ENCODE measurements around the gene GRAP2. TPM values are rescaled to one million over a fixed set of nuclear protein-coding genes. Genes with fewer than 3 reads are reported as not detected.
"Not testable (repeated sequence)": the region's sequence is repeated elsewhere in the genome, so short reads cannot be mapped to it uniquely, and the experiment has no call there.

Gene GRAP2
- total and polyA plus RNA-seq, 11 donors, result 0.24 to 5.0 (median 0.85) TPM; not detected in 1

DNA sequence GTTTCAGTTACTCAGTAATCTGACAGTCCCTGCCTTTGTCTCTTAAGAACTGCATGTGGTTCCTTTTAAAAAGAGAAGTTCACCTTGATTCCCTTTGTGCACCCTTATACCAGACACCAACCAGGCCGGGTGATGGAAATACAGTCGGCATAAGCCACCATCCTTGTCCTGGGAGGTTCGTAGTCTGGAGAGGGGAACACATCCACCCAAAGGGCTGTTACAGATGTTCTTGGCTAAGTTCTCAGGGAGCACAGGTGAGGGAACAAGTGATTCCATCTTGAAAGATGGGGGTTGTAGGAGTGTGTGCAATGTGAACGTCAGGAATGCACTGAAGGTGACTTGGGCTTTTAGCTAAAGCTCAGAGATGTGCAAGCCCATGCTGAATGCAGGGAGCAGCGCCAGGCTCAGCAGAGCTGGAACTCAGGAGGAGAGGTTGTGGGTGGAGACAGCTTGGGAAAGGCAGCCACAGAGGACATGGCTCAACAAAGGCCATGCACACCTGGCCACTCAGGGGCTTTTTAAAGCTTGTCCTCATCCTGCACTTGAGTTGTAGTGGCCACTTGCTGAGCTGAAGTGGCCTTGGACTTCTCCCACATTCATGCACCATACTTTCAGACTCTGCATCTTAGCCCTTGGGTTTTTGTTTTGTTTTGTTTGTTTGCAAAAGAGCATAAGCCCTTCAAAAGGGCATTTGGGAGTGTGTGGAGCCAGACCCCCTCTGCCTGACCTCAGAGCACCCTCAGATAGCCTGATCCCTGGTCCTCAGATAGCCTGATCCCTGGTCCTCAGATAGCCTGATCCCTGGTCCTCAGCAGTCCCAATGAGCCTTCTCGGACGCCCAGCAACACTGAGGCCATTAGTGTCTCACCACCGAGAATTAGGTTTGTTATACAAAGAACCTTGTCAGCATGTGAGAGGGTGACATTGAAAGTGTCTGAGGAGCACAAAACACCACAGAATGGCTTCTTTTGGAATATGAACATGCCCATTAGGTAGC lies 46.6 kb downstream of the GRAP2 start:
- WGBS, 4 donors, result 87 to 94% (median 91%) methylated on average over 8 of the region's 8 CpGs
- intact Hi-C loops (cut with DNase I), result no loop called here
- ATAC-seq, result no peak

DNA sequence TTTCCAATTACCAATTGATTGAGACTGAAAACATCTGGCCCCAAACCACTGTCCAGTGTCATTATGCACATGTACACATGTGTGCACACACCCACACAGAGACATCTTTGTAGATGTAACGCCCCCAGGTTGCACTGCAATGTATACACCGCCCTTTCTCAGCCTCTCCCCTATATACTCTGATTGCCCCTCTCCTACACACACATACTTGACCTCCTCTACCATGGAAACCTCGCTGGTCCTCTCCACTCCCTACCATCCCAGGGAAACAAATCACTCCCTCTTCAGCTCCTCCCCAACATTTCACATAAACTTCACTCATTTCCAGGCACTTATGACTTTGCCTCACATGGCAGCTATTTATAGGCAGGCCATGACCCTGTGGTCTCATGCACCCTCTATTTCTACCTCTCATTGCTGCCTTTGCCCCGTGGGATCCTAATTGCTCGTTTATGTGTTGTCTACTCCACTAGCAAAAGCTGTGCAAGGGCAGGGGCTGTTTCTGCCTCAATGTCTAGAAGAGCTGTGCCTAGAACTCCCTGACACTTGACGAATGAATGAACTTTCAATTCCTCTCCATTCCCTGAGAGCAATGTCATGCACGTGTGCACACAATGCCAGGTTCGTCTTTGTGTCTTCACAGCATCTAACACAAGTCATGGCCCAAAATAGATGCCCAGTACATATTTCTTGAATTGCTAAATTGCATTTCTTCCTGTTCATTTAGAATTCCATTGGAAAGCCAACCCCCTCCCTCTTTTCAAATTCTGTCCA lies 49.3 kb downstream of the GRAP2 start:
- ATAC-seq, result no peak
- intact Hi-C loops (cut with DNase I), result loop anchor here in 1 of 10 donors (10.0 kb wide), 1 partner anchor 65 kb away; no protein-coding TSS in a partner anchor
- no peaks in the 10 kb centered on the region for H3K36me3 ChIP-seq
- WGBS, 4 donors, result 80 to 86% (median 82%) methylated on average over 8 of the region's 8 CpGs
- no peak for DNase-seq
- peaks cover 0 to 5% (median 0%) of the 10 kb centered on the region in 9 donors for H3K27me3 ChIP-seq
- H3K9me3 ChIP-seq, result no peaks in the 10 kb centered on the region
- H3K27ac ChIP-seq, result no peak overlapping the region
- H3K4me1 ChIP-seq, result peaks cover 0 to 18% (median 0%) of the 10 kb centered on the region in 12 donors
- H3K4me3 ChIP-seq, result no peak overlapping the region
- TF ChIP-seq POLR2A (IDR thresholded peaks at IDR 0.05), result no peak

More for the DNA sequence above, 46.6 kb downstream of the GRAP2 start:
- TF ChIP-seq, protein P1, sequence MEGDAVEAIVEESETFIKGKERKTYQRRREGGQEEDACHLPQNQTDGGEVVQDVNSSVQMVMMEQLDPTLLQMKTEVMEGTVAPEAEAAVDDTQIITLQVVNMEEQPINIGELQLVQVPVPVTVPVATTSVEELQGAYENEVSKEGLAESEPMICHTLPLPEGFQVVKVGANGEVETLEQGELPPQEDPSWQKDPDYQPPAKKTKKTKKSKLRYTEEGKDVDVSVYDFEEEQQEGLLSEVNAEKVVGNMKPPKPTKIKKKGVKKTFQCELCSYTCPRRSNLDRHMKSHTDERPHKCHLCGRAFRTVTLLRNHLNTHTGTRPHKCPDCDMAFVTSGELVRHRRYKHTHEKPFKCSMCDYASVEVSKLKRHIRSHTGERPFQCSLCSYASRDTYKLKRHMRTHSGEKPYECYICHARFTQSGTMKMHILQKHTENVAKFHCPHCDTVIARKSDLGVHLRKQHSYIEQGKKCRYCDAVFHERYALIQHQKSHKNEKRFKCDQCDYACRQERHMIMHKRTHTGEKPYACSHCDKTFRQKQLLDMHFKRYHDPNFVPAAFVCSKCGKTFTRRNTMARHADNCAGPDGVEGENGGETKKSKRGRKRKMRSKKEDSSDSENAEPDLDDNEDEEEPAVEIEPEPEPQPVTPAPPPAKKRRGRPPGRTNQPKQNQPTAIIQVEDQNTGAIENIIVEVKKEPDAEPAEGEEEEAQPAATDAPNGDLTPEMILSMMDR (IDR thresholded peaks at IDR 0.05), result no peak
- no peak for TF ChIP-seq POLR2A (IDR thresholded peaks at IDR 0.05)
- Histone ChIP-seq H3K36me3 (no peaks in the 10 kb centered on the region), H3K9me3 (no peaks in the 10 kb centered on the region), H3K27ac (no peak overlapping the region), H3K4me1 (peaks cover 0 to 7% (median 0%) of the 10 kb centered on the region in 12 donors), H3K4me3 (no peak overlapping the region), H3K27me3 (peaks cover 0 to 10% (median 0%) of the 10 kb centered on the region in 9 donors)
- DNase-seq, result no peak

GRCh38 chr22:39951603-39952293 lies 50.9 kb downstream of the GRAP2 start:
- ATAC-seq, H3K9me3 ChIP-seq, H3K36me3 ChIP-seq, DNase-seq, H3K27me3 ChIP-seq, H3K4me3 ChIP-seq, H3K27ac ChIP-seq: not testable (repeated sequence)
- WGBS, 4 donors, result 71 to 80% (median 74%) methylated on average over 11 of the region's 11 CpGs
- intact Hi-C loops (cut with DNase I), result loop anchor here in 1 of 10 donors (10.0 kb wide), 1 partner anchor 63 kb away; no protein-coding TSS in a partner anchor
- peaks cover 0 to 17% (median 0%) of the 10 kb centered on the region in 12 donors for H3K4me1 ChIP-seq

- no peak for ATAC-seq
- Histone ChIP-seq H3K36me3 (no peaks in the 10 kb centered on the region), H3K4me1 (peaks cover 0 to 14% (median 0%) of the 10 kb centered on the region in 12 donors), H3K9me3 (no peaks in the 10 kb centered on the region), H3K4me3 (no peak overlapping the region), H3K27ac (no peak overlapping the region), H3K27me3 (no peaks in the 10 kb centered on the region)
- intact Hi-C loops (cut with DNase I), result loop anchor here in 1 of 10 donors (10.0 kb wide), 1 partner anchor 62 kb away; no protein-coding TSS in a partner anchor
- WGBS, 4 donors, result 80 to 92% (median 84%) methylated on average over 6 of the region's 6 CpGs
- no peak for DNase-seq
- no peak for TF ChIP-seq POLR2A (IDR thresholded peaks at IDR 0.05)
- TF ChIP-seq, protein P1 (IDR thresholded peaks at IDR 0.05), result no peak
These were observed 51.5 kb downstream of the GRAP2 start for GRCh38 chr22:39952347-39952746.
